Liver (tissue), 3 donors: ENCODE measurements around the gene BMP6.

Experiments
- HNF4A ChIP-seq, 2 donors: conservative IDR thresholded peaks; 2 replicates each; pipeline ENCODE4 v1.6.1; 2016; ENCODE audit warnings: antibody characterized with exemption in 2 of 2, mild to moderate bottlenecking in 2 of 2
- TAF1 ChIP-seq: conservative IDR thresholded peaks from 2 replicates; pipeline ENCODE4 v1.6.1; 2016; ENCODE audit warnings: antibody characterized with exemption, mild to moderate bottlenecking
- TF ChIP-seq, protein P1 (sequence below): fragments of 150-350 bp; IDR thresholded peaks from 2 replicates; pipeline ENCODE4 v1.5.1; 2017; ENCODE audit warnings: improper control_type of control experiment, low read depth, low read length; ENCODE audit not compliant: missing input control
- TF ChIP-seq, protein P2 (sequence below): IDR thresholded peaks from 2 replicates; pipeline ENCODE4 v1.6.1; 2016; ENCODE audit warnings: antibody characterized with exemption
- TF ChIP-seq, protein P3 (sequence below): IDR thresholded peaks from 2 replicates; pipeline ENCODE4 v1.6.1; 2016; ENCODE audit warnings: antibody characterized with exemption, mild to moderate bottlenecking
- donor health status: healthy.
- donor health status: healthy.

DNA sequence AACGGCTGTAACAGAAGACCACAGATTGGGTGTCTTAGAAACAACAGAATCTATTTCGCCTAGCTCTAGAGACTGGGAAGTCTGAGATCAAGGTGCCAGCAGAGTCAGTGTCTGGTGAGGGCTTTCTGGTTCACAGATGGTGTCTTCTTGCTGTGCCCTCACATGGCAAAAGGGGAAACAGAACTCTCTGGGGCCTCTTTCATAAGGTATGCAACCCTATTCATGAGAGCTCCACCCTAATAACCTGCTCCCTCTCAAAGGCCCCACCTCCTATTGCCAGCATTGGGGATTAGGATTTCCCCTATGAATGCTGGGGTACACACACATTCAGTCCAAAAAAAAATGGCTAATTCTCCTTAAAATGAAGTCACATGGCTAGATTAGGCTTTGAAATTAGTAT lies 174.7 kb downstream of the BMP6 start:
- TF ChIP-seq, protein P1, sequence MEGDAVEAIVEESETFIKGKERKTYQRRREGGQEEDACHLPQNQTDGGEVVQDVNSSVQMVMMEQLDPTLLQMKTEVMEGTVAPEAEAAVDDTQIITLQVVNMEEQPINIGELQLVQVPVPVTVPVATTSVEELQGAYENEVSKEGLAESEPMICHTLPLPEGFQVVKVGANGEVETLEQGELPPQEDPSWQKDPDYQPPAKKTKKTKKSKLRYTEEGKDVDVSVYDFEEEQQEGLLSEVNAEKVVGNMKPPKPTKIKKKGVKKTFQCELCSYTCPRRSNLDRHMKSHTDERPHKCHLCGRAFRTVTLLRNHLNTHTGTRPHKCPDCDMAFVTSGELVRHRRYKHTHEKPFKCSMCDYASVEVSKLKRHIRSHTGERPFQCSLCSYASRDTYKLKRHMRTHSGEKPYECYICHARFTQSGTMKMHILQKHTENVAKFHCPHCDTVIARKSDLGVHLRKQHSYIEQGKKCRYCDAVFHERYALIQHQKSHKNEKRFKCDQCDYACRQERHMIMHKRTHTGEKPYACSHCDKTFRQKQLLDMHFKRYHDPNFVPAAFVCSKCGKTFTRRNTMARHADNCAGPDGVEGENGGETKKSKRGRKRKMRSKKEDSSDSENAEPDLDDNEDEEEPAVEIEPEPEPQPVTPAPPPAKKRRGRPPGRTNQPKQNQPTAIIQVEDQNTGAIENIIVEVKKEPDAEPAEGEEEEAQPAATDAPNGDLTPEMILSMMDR: no peak
- no peak for TF ChIP-seq TAF1
- TF ChIP-seq HNF4A (conservative IDR thresholded peaks at IDR 0.05): no peak
- TF ChIP-seq, protein P2, sequence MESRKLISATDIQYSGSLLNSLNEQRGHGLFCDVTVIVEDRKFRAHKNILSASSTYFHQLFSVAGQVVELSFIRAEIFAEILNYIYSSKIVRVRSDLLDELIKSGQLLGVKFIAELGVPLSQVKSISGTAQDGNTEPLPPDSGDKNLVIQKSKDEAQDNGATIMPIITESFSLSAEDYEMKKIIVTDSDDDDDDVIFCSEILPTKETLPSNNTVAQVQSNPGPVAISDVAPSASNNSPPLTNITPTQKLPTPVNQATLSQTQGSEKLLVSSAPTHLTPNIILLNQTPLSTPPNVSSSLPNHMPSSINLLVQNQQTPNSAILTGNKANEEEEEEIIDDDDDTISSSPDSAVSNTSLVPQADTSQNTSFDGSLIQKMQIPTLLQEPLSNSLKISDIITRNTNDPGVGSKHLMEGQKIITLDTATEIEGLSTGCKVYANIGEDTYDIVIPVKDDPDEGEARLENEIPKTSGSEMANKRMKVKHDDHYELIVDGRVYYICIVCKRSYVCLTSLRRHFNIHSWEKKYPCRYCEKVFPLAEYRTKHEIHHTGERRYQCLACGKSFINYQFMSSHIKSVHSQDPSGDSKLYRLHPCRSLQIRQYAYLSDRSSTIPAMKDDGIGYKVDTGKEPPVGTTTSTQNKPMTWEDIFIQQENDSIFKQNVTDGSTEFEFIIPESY: no peak
- TF ChIP-seq, protein P3, sequence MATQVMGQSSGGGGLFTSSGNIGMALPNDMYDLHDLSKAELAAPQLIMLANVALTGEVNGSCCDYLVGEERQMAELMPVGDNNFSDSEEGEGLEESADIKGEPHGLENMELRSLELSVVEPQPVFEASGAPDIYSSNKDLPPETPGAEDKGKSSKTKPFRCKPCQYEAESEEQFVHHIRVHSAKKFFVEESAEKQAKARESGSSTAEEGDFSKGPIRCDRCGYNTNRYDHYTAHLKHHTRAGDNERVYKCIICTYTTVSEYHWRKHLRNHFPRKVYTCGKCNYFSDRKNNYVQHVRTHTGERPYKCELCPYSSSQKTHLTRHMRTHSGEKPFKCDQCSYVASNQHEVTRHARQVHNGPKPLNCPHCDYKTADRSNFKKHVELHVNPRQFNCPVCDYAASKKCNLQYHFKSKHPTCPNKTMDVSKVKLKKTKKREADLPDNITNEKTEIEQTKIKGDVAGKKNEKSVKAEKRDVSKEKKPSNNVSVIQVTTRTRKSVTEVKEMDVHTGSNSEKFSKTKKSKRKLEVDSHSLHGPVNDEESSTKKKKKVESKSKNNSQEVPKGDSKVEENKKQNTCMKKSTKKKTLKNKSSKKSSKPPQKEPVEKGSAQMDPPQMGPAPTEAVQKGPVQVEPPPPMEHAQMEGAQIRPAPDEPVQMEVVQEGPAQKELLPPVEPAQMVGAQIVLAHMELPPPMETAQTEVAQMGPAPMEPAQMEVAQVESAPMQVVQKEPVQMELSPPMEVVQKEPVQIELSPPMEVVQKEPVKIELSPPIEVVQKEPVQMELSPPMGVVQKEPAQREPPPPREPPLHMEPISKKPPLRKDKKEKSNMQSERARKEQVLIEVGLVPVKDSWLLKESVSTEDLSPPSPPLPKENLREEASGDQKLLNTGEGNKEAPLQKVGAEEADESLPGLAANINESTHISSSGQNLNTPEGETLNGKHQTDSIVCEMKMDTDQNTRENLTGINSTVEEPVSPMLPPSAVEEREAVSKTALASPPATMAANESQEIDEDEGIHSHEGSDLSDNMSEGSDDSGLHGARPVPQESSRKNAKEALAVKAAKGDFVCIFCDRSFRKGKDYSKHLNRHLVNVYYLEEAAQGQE: no peak
